ENCODE data around the gene F11R.
A peak's percentile ranks its signal among the peaks of the same experiment; 100 is the strongest.

The F11R gene

GRCh38 chr1:161038523-161039153 lies 17.7 kb upstream of the F11R start, which contains the start of gene TSTD1 (continued):
- TF ChIP-seq YY1 (tag by site-specific recombination; IDR thresholded peaks at IDR 0.05) (no peak), ZNF654 (tag by site-specific recombination; IDR thresholded peaks at IDR 0.05; ENCODE audit: low read depth) (no peak), CTCF (tag by site-specific recombination; IDR thresholded peaks at IDR 0.05) (peak; percentile 61; the same call in 1 of the 2 replicates), ZNF394 (tag by site-specific recombination; IDR thresholded peaks at IDR 0.05; ENCODE audit: borderline replicate concordance) (no peak), ZNF521 (tag by site-specific recombination; IDR thresholded peaks at IDR 0.05) (no peak), WT1 (tag by site-specific recombination; IDR thresholded peaks at IDR 0.05) (no peak), ZNF48 (tag by site-specific recombination; IDR thresholded peaks at IDR 0.05) (no peak), ZNF530 (tag by site-specific recombination; IDR thresholded peaks at IDR 0.05; ENCODE audit: low read depth) (no peak), ZFP69B (tag by site-specific recombination; IDR thresholded peaks at IDR 0.05) (no peak), REPIN1 (tag by site-specific recombination; IDR thresholded peaks at IDR 0.05; ENCODE audit: low read depth) (no peak), ZNF311 (tag by site-specific recombination; IDR thresholded peaks at IDR 0.05; ENCODE audit: borderline replicate concordance) (no peak), ZBTB17 (tag by site-specific recombination; IDR thresholded peaks at IDR 0.05) (no peak), KLF7 (tag by site-specific recombination; IDR thresholded peaks at IDR 0.05; ENCODE audit: borderline replicate concordance) (peak; percentile 18; the same call in 1 of the 2 replicates), ZNF791 (tag by site-specific recombination; IDR thresholded peaks at IDR 0.05) (no peak), PATZ1 (tag by site-specific recombination; IDR thresholded peaks at IDR 0.05) (peak; percentile 77; the same call in 1 of the 2 replicates), ATF2 (tag by site-specific recombination; IDR thresholded peaks at IDR 0.05; ENCODE audit: low read depth) (no peak), ZNF114 (tag by site-specific recombination; IDR thresholded peaks at IDR 0.05) (no peak), ZNF138 (tag by site-specific recombination; IDR thresholded peaks at IDR 0.05; ENCODE audit: borderline replicate concordance) (no peak), ZNF580 (tag by site-specific recombination; IDR thresholded peaks at IDR 0.05) (peak; percentile 76; the same call in 1 of the 2 replicates), SP7 (tag by site-specific recombination; IDR thresholded peaks at IDR 0.05) (peak; percentile 46), ZSCAN30 (tag by site-specific recombination; IDR thresholded peaks at IDR 0.05) (no peak), ZNF23 (tag by site-specific recombination; IDR thresholded peaks at IDR 0.05; ENCODE audit: borderline replicate concordance) (no peak), ZSCAN23 (tag by site-specific recombination; IDR thresholded peaks at IDR 0.05) (no peak), ZNF223 (tag by site-specific recombination; IDR thresholded peaks at IDR 0.05) (no peak), ZNF792 (tag by site-specific recombination; IDR thresholded peaks at IDR 0.05) (no peak), ZNF785 (tag by site-specific recombination; IDR thresholded peaks at IDR 0.05) (no peak), ZBTB48 (tag by site-specific recombination; IDR thresholded peaks at IDR 0.05) (no peak; the same call in 1 of the 2 replicates), ZNF518A (tag by site-specific recombination; conservative IDR thresholded peaks at IDR 0.05; ENCODE audit: low read depth) (0 out of 2 replicates have a peak, but pooled peaks have one; percentile 21), ZNF174 (tag by site-specific recombination; IDR thresholded peaks at IDR 0.05) (no peak)
